Body of pancreas (tissue), 4 donors: Measurements from ENCODE around the gene PTTG1IP.

Source experiments
- CTCF ChIP-seq, 7 experiments: fragments of 450-650 bp in 4 of 7; fragments of 200-600 bp in 3 of 7; sonication (generic) in 3 of 7; IDR thresholded peaks; one replicate each; pipeline ENCODE4 v1.5.1; 2016 to 2019; ENCODE audit warnings: antibody characterized with exemption in 7 of 7
- POLR2A ChIP-seq, 3 donors: fragments of 450-650 bp; IDR thresholded peaks; one replicate each; pipeline ENCODE4 v1.6.1; 2016; ENCODE audit warnings: antibody characterized with exemption in 3 of 3, mild to moderate bottlenecking in 2 of 3

- TF ChIP-seq POLR2A (IDR thresholded peaks at IDR 0.05) (no peak), CTCF (IDR thresholded peaks at IDR 0.05) (no peak)
These were observed 50.3 kb downstream of the PTTG1IP start for GRCh38 chr21:44823179-44823660.
